ENCODE measurements around the gene ANKRD11.
A peak's percentile ranks its signal among the peaks of the same experiment; 100 is the strongest.
"Not testable (repeated sequence)": the region's sequence is repeated elsewhere in the genome, so short reads cannot be mapped to it uniquely, and the experiment has no call there.

Gene ANKRD11

DNA sequence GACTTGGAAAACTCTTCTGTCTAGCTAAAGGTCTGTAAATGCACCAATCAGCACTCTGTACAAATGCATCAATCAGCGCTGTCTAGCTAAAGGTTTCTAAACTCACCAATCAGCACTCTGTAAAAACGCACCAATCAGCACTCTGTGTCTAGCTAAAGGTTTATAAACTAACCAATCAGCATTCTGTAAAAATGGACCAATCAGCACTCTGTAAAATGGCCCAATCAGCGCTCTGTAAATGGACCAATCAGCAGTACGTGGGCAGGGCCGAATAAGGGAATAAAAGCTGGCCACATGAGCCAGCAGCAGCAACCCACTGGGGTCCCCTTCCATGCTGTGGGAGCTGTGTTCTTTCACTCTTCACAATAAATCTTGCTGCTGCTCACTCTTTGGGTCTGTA is 55.3 kb downstream of the ANKRD11 start:
- not testable (repeated sequence) for FAIRE-seq

DNA sequence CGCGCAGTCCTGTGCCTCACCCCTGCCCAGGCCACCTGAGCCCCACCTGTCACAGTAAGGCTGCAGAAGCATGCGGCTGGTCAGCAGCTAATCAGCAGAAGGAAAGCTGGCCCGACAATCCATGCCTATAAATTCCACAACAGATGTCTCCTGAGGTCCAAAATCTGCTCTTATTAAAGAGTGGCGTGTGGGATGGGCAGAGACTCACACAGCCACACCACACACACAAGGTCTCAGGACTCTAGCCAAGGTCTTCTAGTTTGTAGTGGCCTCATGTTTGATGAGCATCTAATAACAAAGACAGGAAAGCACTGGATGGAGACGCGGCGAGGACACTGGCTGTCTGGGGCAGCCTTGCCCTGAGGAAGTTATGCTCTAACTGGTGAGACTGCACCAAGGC is 55.9 kb downstream of the ANKRD11 start:
- DNase-seq (ENCODE audit: extremely low spot score, insufficient read length, low read depth) (no peak), FAIRE-seq (no peak)

More for the DNA sequence above, 55.3 kb downstream of the ANKRD11 start:
- not testable (repeated sequence) for DNase-seq (ENCODE audit: extremely low spot score, insufficient read length, low read depth)

DNA sequence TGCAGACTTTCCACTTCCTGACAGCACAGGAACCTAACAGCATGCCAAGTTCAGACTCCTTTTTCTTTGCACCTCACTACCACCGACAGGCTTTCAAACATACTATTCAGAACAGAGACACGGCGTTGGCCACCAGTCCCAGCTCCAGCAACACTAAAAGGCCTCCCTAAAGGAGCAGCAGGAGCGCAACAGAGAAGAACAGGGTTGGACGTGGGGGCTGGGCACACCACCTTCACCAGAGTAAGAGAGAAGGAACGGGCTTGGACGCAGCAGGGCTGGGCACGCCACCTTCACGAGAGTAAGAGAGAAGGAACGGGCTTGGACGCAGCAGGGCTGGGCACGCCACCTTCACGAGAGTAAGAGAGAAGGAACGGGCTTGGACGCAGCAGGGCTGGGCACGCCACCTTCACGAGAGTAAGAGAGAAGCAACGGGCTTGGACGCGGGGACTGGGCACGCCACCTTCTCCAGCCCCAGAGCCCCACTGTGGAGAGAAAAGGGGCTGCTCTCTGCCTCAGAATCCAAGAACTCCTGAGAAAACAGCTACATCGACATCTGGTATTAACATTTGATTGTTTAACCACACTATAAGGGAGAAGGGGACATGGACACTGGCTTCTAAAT is 56.9 kb downstream of the ANKRD11 start:
- FAIRE-seq; DNase-seq (ENCODE audit: extremely low spot score, insufficient read length, low read depth): not testable (repeated sequence)

GRCh38 chr16:89431630-89432029 is 58.7 kb downstream of the ANKRD11 start:
- DNase-seq (ENCODE audit: extremely low spot score, insufficient read length, low read depth): no peak
- no peak for FAIRE-seq

DNA sequence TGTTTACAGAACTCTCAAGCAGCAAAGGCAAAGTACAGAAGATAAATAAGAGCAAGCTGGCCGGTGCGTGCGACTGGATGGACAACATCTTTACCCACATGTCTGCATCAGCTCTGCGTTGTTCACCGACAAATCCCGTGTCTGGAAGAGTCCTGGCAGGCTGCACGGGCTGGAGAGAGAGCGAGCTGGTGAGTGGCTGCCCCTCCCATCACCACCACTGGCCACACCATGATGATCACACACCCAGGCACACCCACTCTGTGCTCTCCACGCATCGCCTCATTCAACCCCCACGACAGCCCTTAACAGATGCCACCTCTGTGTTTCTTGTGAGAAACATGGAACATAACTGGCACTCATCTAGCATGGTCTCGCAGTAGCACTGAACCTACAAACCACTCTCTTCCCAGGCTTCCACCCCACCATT is 59.2 kb downstream of the ANKRD11 start:
- FAIRE-seq: no peak
- no peak for DNase-seq (ENCODE audit: extremely low spot score, insufficient read length, low read depth)

GRCh38 chr16:89430436-89431157 is 59.8 kb downstream of the ANKRD11 start:
- DNase-seq (ENCODE audit: extremely low spot score, insufficient read length, low read depth) (no peak), FAIRE-seq (no peak)

GRCh38 chr16:89428605-89429004 is 61.8 kb downstream of the ANKRD11 start:
- DNase-seq (ENCODE audit: extremely low spot score, insufficient read length, low read depth); FAIRE-seq: not testable (repeated sequence)

- no peak for FAIRE-seq
These were observed 63.4 kb downstream of the ANKRD11 start for GRCh38 chr16:89426736-89427530.

DNA sequence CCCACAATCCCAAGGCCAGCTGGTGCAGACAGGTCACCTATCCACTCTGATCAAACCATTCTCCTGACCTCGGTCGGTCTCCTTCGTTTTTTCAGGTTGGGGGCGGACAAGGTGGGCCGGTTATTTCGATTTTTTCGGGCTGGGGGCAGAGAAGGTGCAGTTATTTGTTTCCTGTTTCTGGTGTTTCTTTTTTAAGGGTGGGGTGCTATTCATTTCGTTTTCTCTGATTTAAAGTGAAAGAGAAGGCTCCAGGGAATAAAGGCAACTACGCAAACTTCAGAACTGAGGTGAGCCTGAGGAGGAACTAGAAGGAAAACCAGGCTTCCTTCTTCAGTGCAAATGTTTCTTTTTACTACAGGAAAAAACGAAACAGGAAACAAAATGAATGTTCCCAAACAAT is 64.8 kb downstream of the ANKRD11 start:
- DNase-seq (ENCODE audit: extremely low spot score, insufficient read length, low read depth): no peak
- peak; percentile 60 for FAIRE-seq

More at GRCh38 chr16:89426736-89427530, 63.4 kb downstream of the ANKRD11 start:
- DNase-seq (ENCODE audit: extremely low spot score, insufficient read length, low read depth): no peak

DNA sequence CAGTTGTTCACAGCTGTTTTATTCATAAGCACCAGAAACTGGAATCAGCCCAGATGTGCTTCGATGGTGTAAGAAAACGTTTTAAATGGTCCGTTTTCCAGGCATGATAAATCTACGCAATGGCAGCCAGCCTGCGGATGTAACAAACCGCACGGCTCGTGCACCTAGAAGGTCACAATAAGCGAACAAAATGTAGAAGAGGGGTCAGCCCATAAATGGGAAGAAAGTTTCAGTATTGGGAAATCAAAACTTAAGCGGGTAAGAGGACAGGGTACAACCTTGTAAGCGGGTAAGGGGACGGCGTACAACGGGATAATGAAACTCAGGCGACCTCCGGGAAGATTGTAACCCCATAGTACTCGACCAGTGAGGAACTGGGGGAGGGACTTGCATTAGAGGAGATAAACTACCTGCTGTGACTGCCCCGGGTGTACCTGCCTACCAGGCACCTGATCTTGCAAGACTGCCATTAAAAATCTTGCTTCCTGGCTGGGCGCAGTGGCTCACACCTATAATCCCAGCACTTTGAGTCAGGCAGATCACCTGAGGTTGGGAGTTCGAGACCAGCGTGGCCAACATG is 66.6 kb downstream of the ANKRD11 start:
- FAIRE-seq: no peak
- DNase-seq (ENCODE audit: extremely low spot score, insufficient read length, low read depth): no peak

DNA sequence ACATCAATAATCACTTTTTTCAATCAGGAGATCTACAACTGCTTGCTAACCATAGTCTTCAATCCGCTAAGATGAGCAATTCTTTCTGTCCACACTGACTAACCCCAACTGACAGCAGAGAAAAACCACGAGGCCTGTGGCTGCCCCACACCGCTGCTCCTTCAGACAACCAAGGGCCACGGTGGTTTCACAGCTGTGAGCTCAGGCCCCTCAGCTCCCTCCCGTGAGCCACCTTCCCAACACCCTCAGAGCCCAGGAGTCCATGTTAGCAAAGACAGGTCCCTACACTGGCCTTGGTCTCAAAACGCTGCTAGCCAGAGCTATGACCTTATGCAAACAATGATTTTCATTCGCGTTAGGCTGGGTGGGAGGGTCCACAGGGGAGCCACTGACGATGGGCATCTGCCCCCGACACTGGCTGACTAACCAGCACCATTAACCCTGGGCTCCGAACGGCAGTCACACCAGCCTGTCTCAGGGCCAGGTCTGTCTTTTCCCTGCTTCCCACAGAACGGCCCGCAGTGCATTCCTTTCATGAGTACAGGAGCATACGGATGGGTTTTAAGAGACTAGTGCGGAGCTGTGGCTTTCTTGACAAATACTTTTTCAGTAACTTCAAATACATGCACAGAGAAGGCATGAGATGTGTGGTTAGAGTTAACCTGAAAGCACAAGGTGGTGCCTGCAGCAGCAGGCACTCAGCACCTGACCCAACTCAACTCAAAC is 67.3 kb downstream of the ANKRD11 start:
- FAIRE-seq: no peak
- peak; percentile 58 for DNase-seq (ENCODE audit: extremely low spot score, insufficient read length, low read depth)

GRCh38 chr16:89422527-89422904 is 67.8 kb downstream of the ANKRD11 start:
- DNase-seq (ENCODE audit: extremely low spot score, insufficient read length, low read depth) (peak; percentile 39), FAIRE-seq (peak; percentile 82)

GRCh38 chr16:89421300-89421699 is 69.1 kb downstream of the ANKRD11 start:
- DNase-seq (ENCODE audit: extremely low spot score, insufficient read length, low read depth); FAIRE-seq: not testable (repeated sequence)

- no peak for DNase-seq (ENCODE audit: extremely low spot score, insufficient read length, low read depth)
- FAIRE-seq: peak; percentile 61
These were observed 70.2 kb downstream of the ANKRD11 start for GRCh38 chr16:89420204-89420603.

DNA sequence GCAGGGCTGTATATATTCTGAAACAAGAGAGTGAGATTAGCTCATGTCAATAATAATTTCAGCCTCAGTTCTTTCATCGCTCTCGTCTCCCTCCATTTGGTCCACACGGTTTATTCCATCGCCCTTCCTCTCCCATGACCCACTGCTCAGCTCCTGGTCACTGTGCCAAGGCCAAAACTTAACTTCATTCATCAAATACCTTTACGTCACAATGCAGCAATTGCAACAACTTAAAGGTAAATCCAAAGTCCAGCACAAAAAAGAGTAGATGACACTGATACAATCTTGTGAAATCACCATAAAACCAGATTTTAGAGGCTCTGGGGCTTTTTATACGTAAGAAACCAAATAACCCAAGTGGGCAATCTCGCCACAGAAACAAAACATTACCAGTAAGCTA is 72.0 kb downstream of the ANKRD11 start:
- FAIRE-seq (no peak), DNase-seq (ENCODE audit: extremely low spot score, insufficient read length, low read depth) (no peak)

DNA sequence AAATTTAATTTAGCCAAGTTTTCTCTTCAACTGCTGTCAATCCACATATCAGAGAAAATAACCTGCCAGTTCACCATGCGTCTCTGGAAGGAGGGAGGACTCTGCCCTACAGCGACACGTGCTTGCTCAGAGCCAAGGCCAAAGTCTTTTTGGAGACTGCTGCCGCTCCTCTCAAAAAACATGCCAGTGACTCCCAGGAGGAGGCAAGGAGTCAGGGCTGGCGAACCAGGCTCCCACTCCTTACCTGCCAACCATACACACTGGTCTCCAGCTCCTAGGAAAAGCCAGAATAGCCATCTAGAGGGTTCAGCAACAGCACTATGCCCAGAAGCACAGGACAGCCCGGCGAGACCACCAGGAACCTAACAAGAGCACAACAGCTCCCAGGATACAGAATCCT is 73.0 kb downstream of the ANKRD11 start:
- no peak for DNase-seq (ENCODE audit: extremely low spot score, insufficient read length, low read depth)
- FAIRE-seq: no peak

GRCh38 chr16:89413811-89414585 is 76.4 kb downstream of the ANKRD11 start:
- FAIRE-seq: no peak
- no peak for DNase-seq (ENCODE audit: extremely low spot score, insufficient read length, low read depth)

DNA sequence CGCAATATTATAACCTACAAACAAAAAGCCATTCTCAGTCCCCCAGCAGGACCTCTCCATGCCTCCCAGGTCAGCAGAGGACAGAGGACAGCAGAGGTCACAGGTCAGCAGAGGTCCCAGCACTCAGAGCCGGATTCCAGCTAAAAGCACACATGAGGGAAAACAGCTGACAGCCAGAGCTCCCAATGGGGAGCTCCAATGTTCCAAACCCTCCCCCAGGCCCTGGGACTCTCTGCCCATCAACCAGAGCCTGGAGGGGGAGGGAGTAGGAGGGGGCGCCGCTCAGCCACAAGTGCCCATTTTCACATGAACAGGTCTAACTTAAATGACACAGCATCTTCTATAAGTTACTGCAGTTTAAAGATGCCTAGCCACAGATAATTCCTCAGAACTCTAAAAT is 77.5 kb downstream of the ANKRD11 start:
- FAIRE-seq (no peak), DNase-seq (ENCODE audit: extremely low spot score, insufficient read length, low read depth) (no peak)

DNA sequence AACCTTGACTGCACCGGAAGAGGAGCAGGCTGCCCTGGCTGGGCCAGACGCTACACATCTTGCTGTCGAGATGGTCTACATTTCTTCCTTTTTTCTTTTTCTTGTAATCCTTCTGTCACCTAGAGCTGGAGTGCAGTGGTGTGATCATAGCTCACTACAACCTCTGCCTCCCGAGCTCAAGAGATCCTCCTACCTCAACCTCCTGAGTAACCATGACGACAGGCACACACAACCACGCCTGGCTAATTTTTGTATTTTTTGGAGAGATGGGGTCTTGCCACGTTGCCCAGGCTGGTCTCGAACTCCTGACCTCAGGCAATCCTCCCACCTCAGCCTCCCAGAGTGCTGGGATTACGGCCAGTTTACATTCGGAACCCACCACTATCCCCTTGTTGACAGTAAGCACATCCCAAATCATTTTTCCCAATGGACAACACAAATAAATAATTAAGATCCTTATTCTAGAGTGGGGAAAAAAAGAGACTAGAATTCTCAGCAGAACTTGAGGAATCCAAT is 79.0 kb downstream of the ANKRD11 start:
- no peak for DNase-seq (ENCODE audit: extremely low spot score, insufficient read length, low read depth)
- no peak for FAIRE-seq
